HG02610 (cell line): ENCODE results near the gene HTR4.
"Not testable (repeated sequence)": the region's sequence is repeated elsewhere in the genome, so short reads cannot be mapped to it uniquely, and the experiment has no call there.

Source experiments
- ATAC-seq: cut with Tn5 transposase; IDR thresholded peaks from one replicate; pipeline ENCODE4 v1.9.1; 2021; ENCODE audit warnings: mild to moderate bottlenecking, moderate library complexity; ENCODE audit not compliant: unreplicated experiment

HTR4 gene

DNA sequence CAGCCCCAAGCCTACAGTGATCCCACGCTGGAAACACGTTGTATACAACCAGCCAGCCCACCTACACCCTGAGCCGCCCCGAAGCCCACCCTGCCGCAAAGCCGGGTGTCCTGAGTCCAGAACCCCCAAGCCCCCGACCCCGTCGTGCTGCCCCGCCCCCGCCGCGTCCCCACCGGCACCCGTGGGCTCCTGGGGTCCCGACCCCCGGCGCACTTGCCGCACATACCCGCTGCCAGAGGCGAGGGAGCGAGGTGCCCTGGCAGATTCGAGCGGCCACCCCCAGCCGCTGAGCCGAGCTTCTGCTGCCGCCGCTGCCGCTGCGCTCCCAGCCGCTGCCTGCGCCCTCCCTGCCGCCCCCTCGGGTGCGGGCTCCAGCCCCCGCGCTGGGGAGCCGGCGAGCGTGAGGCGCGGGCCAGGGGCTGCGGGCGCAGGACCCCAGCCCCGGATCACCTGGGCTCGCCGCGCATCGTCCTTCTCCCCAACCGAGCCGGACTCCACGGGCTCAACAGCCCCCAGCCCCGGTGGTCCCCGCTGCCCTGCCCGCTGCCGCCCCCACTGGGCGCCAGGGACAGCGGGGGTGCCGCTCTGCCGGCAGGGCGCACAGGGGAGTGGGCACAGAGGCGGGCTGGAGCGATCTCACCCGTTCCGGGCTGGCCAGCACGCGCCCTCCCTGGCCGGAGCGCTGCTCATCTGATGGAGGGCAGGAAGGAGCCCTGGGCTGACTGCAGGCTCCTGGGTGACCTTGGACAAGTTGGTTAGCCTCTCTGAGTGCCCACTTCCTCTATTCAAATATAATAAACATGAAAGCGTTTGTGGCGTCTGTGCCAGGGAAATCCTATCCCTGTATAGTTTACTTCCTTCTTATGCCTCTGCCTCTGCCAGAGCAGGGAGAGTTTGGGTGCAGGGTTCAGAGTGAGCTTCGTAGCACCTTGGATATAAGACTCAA, at the start of gene HTR4:
HTR4 (minus strand) TSS at position 692 of the 946 bp plus-strand sequence. CDS start 17,513 bp downstream, outside the sequence.
- no peak for ATAC-seq

GRCh38 chr5:148702019-148702596, 47.8 kb upstream of the HTR4 start:
- ATAC-seq: no peak

DNA sequence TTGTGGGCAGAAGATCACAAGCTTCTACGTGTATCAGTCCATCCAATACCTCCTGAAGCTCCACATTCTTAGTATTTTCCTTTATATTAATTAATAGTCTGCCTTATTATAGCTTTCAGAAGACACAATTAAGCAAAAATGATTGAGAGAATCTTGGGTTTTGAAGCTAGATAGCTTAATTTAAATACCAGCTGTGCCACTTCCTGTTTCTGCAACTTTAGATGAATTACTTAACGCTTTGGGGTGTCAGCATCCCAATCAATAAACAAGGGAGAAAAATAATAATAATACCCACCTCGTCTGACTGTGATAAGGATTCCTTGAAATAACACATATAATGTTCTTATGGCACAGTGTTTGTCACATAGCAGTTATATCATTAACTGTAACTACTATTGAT, 44.7 kb upstream of the HTR4 start:
- no peak for ATAC-seq

GRCh38 chr5:148697809-148698196, 43.5 kb upstream of the HTR4 start:
- ATAC-seq: no peak

- ATAC-seq: no peak
Observed at GRCh38 chr5:148697180-148697808, 43.0 kb upstream of the HTR4 start.

GRCh38 chr5:148696187-148697036, 42.1 kb upstream of the HTR4 start:
- ATAC-seq: no peak

DNA sequence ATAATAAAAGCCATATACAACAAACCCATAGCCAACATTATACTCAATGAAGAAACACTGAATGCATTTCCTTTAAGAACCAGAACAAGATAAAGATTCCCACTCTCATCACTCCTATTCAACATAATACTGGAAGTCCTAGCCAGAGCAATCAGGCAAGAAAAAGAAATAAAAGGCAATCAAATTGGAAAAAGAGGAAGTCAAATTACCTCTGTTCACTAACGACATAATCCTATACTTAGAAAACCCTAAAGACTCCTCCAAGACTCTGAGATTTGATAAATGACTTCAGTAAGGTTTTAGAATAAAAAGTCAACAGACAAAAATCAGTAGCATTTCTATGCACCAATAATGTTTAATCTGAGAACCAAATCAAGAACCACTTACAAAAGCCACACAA, 36.6 kb upstream of the HTR4 start:
- ATAC-seq: no peak

- ATAC-seq: no peak
Observed at GRCh38 chr5:148688787-148689186, 34.5 kb upstream of the HTR4 start.

- no peak for ATAC-seq
Observed at GRCh38 chr5:148687871-148688270, 33.5 kb upstream of the HTR4 start.

DNA sequence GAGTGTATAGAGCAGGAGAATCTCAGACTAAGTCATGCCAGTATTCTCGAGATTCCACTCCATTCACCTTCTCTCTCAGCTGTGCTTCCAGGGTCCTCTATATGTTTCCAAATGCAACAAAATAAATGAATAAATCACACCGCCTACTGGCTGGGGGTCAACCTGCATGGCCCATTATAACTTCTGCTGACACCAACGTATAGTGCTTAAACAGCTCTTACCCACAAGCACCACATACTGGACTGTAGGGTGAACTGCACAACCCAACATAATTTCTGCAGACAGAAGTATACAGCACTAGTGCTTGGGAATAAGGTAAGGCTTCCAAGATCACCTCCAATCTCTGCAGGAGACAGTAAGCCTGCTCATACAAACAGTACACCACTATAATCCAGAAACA, 33.1 kb upstream of the HTR4 start:
- peak; percentile 72 for ATAC-seq

GRCh38 chr5:148686660-148687059, 32.3 kb upstream of the HTR4 start:
- ATAC-seq: no peak

DNA sequence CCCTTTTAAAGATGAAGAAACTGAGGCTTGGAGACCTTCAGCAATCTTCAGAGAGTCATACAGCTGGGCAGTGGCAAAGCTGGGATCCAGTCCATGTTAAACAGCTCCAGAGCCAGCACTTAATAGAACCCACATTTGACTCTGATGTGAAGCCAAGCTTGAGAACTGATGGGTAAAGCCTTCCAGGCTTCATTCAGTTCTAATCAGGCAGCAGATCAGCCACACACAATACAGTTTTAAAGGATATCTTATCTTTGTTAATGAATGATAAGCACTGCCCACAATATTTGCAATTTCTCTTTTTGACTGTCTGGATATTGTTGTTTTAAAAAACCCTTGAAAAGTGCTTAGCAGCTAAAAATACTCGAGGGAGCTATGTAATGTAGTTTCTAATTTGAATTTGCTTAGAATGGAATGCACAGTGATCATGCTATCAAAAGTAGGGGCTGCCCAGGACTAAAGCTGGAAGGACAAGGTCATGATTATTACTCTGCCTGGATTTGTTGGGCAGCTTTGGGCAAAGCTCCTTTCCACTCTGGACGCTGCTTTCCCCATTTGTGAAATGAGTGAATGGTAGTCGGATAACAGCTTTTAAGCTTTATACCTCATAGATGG, 31.3 kb upstream of the HTR4 start:
- no peak for ATAC-seq

GRCh38 chr5:148684528-148684927, 30.2 kb upstream of the HTR4 start:
- ATAC-seq: no peak

DNA sequence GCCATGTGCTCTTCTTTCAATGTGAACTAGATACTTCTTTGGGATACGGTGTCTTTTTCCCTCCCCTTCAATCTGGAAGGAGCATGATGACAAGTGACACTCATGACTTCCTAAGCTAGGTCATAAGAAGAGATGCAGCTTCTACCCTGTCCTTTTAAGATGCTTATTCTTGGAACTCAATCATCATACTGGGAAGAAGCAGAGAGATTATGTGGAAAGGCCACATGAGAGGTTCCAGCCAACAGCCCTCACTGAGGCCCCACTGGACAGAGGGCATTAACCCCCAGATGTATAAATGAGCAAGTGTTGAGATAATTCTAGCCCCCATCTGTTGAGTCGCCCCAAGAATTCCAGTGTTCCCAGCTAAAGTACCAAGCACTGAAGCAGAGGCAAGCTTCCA, 29.3 kb upstream of the HTR4 start:
- ATAC-seq: no peak

DNA sequence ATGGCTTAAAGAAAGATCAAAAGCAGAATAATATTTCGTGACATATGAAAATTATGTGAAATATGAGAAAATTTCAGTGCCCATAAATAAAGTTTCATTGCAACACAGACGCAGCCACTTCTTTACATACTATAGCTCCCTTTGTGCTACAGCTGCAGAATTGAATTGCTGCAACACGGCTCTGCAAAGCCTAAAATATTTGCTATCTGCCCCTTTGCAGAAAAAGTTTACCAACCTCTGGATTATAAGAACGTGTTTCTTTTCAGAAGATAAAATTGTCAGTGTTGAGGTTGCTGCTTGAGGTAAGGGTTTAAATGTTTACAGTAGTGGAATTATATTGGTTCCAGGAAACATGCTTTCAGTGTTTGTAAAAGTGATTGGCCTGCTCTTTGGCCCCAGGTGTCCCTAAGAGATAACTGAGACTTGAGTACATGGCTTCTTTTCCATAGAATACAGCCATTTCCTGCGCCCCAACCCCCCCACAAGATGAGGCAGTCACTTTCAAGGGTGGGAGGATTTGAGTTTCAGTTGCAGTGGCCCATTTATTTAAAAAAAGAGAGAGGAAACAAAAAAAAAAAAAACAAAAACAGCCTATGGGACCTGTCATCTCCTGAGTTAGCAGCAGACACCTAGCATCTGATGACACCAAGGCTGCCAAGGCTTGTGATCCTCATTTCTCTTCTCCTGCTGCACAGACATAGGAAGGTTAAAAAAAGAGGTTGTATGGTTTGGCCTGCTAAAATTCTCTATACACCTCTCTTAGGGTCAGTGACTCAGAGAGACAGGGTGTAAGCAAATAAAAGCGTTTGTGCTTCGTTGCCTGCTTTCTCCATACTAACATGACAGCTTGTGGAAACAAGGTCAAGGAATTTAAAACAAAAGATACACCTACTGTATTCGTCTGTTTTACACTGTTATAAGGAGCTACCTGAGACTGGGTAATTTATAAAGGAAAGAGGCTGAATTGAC, 28.0 kb upstream of the HTR4 start:
- ATAC-seq: no peak

DNA sequence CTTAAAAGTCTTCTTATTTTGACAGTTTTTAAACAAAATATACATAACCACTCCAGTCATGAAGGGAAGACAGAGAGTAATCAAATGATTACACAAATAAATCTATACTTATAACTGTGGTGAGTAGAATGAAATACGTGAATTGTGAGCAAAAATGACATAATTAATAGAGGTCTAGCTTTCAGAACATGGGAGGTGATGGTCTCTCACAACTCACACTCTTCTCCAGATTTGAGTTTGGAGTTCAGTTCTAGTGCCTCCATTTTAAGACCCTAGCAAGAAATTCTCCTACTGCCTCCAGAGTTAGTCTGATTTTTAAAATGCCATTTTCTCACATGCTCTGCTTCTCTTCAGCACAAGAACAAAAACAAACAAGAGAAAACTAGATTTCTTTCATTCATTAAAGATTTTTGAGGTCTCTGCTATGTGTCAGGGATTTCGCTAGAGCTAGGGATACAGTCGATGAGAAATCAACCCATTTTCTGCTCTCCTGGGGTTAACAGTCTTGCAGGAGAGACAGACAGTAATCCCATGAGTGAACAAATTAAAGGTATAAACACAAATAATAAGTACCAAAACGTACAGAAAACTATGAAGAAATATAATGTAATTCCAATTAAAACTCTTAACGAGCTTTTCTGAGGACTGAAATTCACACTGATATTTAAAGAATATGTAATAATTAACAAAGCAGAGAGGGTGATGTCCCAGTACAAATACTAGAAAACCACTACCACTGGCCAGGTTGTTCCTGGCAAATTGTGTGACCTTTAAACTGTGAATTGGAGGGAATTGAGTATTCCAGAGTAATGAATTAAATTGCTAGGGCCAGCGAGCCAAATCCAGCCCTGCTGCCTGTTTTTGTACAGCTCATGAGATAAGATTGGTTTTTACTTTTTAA, 27.1 kb upstream of the HTR4 start:
- no peak for ATAC-seq

- ATAC-seq: not testable (repeated sequence)
Observed at GRCh38 chr5:148673704-148674103, 19.4 kb upstream of the HTR4 start.

DNA sequence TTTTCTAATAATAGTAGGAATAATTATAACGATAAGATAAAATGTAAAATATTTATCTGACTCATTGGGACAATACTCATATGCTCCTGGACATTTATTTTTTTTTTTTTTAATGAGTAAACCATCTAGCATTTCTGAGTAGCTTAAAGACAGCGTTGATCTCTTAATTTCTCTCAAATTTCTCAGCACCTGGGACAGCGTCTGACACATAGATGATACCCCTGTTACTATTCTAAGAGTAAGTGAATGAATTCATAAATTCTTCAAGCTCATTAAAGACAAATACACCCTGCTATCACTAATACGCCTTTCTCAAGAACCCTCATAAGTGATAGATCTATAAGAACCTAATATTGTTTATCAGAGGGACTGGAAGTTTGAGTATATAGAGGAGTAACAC, 12.0 kb upstream of the HTR4 start:
- ATAC-seq: no peak
